ENCODE measurements around the gene WDR54.

DNA sequence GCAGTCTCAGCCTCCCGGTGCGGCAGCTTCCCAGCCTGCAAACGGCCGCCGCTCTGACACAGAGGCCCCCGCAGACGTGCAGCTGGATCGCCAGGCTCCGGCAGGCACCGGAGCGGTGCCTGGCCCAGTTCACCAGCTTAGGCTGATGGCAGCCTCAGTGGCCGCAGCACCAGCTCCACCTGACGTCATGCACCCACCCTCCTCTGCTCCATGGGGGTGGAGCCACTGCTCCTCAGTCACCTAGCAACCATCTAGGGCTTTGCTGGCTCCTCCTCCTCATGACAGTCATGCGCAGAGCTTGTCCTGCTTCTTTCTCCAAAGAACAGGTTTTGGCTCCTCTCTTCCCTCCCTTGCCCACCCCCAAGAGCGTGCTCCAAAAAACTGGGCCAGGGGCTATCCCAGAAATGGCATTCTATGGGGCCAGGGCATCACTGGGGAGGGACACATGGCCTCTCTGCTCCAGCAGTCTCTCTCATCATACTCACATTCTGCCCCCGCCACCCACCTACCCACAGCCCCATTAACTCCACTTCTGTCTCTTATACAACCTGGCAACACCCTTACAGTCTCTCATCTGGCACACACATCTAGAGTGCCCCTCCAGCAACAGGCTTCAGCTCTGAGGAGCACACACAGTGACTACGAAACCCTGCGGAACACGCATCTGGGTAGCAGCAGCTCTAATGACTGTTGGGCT is 46.9 kb upstream of the WDR54 start:
- TF ChIP-seq, protein P1, sequence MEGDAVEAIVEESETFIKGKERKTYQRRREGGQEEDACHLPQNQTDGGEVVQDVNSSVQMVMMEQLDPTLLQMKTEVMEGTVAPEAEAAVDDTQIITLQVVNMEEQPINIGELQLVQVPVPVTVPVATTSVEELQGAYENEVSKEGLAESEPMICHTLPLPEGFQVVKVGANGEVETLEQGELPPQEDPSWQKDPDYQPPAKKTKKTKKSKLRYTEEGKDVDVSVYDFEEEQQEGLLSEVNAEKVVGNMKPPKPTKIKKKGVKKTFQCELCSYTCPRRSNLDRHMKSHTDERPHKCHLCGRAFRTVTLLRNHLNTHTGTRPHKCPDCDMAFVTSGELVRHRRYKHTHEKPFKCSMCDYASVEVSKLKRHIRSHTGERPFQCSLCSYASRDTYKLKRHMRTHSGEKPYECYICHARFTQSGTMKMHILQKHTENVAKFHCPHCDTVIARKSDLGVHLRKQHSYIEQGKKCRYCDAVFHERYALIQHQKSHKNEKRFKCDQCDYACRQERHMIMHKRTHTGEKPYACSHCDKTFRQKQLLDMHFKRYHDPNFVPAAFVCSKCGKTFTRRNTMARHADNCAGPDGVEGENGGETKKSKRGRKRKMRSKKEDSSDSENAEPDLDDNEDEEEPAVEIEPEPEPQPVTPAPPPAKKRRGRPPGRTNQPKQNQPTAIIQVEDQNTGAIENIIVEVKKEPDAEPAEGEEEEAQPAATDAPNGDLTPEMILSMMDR (IDR thresholded peaks at IDR 0.05): no peak
- peak; percentile 27 for TF ChIP-seq POLR2A (IDR thresholded peaks at IDR 0.05)
- TF ChIP-seq EP300 (IDR thresholded peaks at IDR 0.05; ENCODE audit: low read depth): no peak
- peak in 1 of 3 donors; percentile 20 for TF ChIP-seq POLR2AphosphoS5 (IDR thresholded peaks at IDR 0.05)

Measured in transverse colon (tissue), 4 donors.